H9 (cell line): Measurements from ENCODE around the gene IRF7. TPM values are rescaled to one million over a fixed set of nuclear protein-coding genes. Genes with fewer than 3 reads are reported as not detected.

Source experiments
- DNase-seq: peaks from one replicate; pipeline ENCODE4 v3.0.0-alpha.2; 2017
- H2AFZ ChIP-seq: one replicate; pipeline ENCODE4 v1.6.1; 2013; ENCODE audit warnings: mild to moderate bottlenecking, low read length, control low read depth, moderate library complexity
- H2AK5ac ChIP-seq: 2 replicates; pipeline ENCODE4 v1.6.1; 2013; ENCODE audit warnings: low read length, control low read depth, mixed read lengths; ENCODE audit not compliant: insufficient read length
- H2BK120ac ChIP-seq: one replicate; pipeline ENCODE4 v1.6.1; 2013; ENCODE audit warnings: low read depth, mild to moderate bottlenecking, low read length, control low read depth, inconsistent platforms; ENCODE audit not compliant: poor library complexity, severe bottlenecking
- H2BK12ac ChIP-seq: 2 replicates; pipeline ENCODE4 v1.6.1; 2013; ENCODE audit warnings: low read length, control low read depth, mixed read lengths, low read depth; ENCODE audit not compliant: insufficient read length
- H2BK15ac ChIP-seq: 2 replicates; pipeline ENCODE4 v1.6.1; 2013; ENCODE audit warnings: low read depth, low read length, control low read depth
- H2BK20ac ChIP-seq: one replicate; pipeline ENCODE4 v1.6.1; 2013; ENCODE audit warnings: low read depth, mild to moderate bottlenecking, low read length, control low read depth, inconsistent platforms; ENCODE audit not compliant: poor library complexity, severe bottlenecking
- H2BK5ac ChIP-seq: 2 replicates; pipeline ENCODE4 v1.6.1; 2013; ENCODE audit warnings: low read length, control low read depth, mixed read lengths; ENCODE audit not compliant: insufficient read length
- H3K14ac ChIP-seq: 2 replicates; pipeline ENCODE4 v1.6.1; 2013; ENCODE audit warnings: low read length, control low read depth; ENCODE audit not compliant: insufficient read depth
- H3K18ac ChIP-seq: 2 replicates; pipeline ENCODE4 v1.6.1; 2013; ENCODE audit warnings: low read depth, mild to moderate bottlenecking, mixed read lengths, low read length, control low read depth; ENCODE audit not compliant: insufficient read length
- H3K23ac ChIP-seq: 2 replicates; pipeline ENCODE4 v1.6.1; 2013; ENCODE audit warnings: low read length, control low read depth, mixed read lengths, low read depth; ENCODE audit not compliant: insufficient read length
- H3K23me2 ChIP-seq: 2 replicates; pipeline ENCODE4 v1.6.1; 2013; ENCODE audit warnings: low read depth, mild to moderate bottlenecking, mixed read lengths, low read length, control low read depth; ENCODE audit not compliant: insufficient read length, poor library complexity, severe bottlenecking
- H3K27ac ChIP-seq: 2 replicates; pipeline ENCODE4 v1.5.1; 2013; ENCODE audit warnings: low read length, control low read depth, mixed read lengths, low read depth; ENCODE audit not compliant: insufficient read length
- H3K27me3 ChIP-seq: 2 replicates; pipeline ENCODE4 v1.6.1; 2013; ENCODE audit warnings: low read length, control low read depth, inconsistent platforms; ENCODE audit not compliant: insufficient read depth
- H3K4ac ChIP-seq: 2 replicates; pipeline ENCODE4 v1.6.1; 2013; ENCODE audit warnings: low read depth, mild to moderate bottlenecking, control low read depth, inconsistent platforms, low read length, moderate library complexity
- H3K4me1 ChIP-seq: 2 replicates; pipeline ENCODE4 v1.6.1; 2013; ENCODE audit warnings: low read length, control low read depth, inconsistent platforms; ENCODE audit not compliant: insufficient read depth
- H3K4me2 ChIP-seq: 2 replicates; pipeline ENCODE4 v1.6.1; 2013; ENCODE audit warnings: low read length, control low read depth, mixed read lengths; ENCODE audit not compliant: insufficient read length, insufficient read depth
- H3K56ac ChIP-seq: 2 replicates; pipeline ENCODE4 v1.6.1; 2013; ENCODE audit warnings: low read depth, mild to moderate bottlenecking, mixed read lengths, low read length, control low read depth; ENCODE audit not compliant: insufficient read length
- H3K79me1 ChIP-seq: 2 replicates; pipeline ENCODE4 v1.6.1; 2013; ENCODE audit warnings: low read depth, mild to moderate bottlenecking, moderate library complexity, low read length, control low read depth, inconsistent platforms; ENCODE audit not compliant: insufficient read depth, poor library complexity, severe bottlenecking
- H3K79me2 ChIP-seq: 2 replicates; pipeline ENCODE4 v1.6.1; 2013; ENCODE audit warnings: low read length, control low read depth, inconsistent platforms; ENCODE audit not compliant: insufficient read depth
- H3K9ac ChIP-seq: 2 replicates; pipeline ENCODE4 v1.6.1; 2013; ENCODE audit warnings: low read length, control low read depth, mixed read lengths; ENCODE audit not compliant: insufficient read length; ENCODE audit errors: extremely low read depth
- H3K9me3 ChIP-seq: one replicate; pipeline ENCODE4 v1.6.1; 2013; ENCODE audit warnings: low read depth, low read length, inconsistent platforms; ENCODE audit not compliant: control insufficient read depth
- H3T11ph ChIP-seq: one replicate; pipeline ENCODE4 v1.6.1; 2013; ENCODE audit warnings: mild to moderate bottlenecking, low read length, control low read depth, inconsistent platforms
- H4K20me1 ChIP-seq: one replicate; pipeline ENCODE4 v1.6.1; 2013; ENCODE audit not compliant: control insufficient read depth, insufficient read length, insufficient read depth
- H4K5ac ChIP-seq: 2 replicates; pipeline ENCODE4 v1.6.1; 2013; ENCODE audit warnings: low read depth, mild to moderate bottlenecking, mixed read lengths, low read length, control low read depth; ENCODE audit not compliant: insufficient read length
- H4K8ac ChIP-seq: replicated peaks from 2 replicates; pipeline ENCODE4 v1.6.1; 2013; ENCODE audit warnings: low read length, control low read depth, mixed read lengths, low read depth; ENCODE audit not compliant: insufficient read length
- H4K91ac ChIP-seq: 2 replicates; pipeline ENCODE4 v1.6.1; 2013; ENCODE audit warnings: low read depth, mild to moderate bottlenecking, moderate library complexity, mixed read lengths, low read length, control low read depth; ENCODE audit not compliant: insufficient read length
- H3K27ac Mint-ChIP-seq, 3 experiments: 2 replicates in 2 of 3; 3 replicates in 1 of 3; pipeline ENCODE4 v1.8.0; 2020 to 2021; ENCODE audit warnings: mixed read lengths in 3 of 3, mild to moderate bottlenecking in 1 of 3, moderate library complexity in 1 of 3
- H3K27me3 Mint-ChIP-seq: 2 replicates; pipeline ENCODE4 v1.8.0; 2021; ENCODE audit warnings: low read depth, mild to moderate bottlenecking, moderate library complexity, mixed read lengths
- H3K36me3 Mint-ChIP-seq, 3 experiments: 2 replicates in 2 of 3; 3 replicates in 1 of 3; pipeline ENCODE4 v1.8.0; 2020 to 2021; ENCODE audit warnings: low read depth in 3 of 3, mixed read lengths in 3 of 3; ENCODE audit not compliant: insufficient read depth in 1 of 3
- H3K4me1 Mint-ChIP-seq, 2 experiments: 2 replicates each; pipeline ENCODE4 v1.8.0; 2020; ENCODE audit warnings: mixed read lengths in 2 of 2
- H3K4me3 Mint-ChIP-seq, 2 experiments: 2 replicates in 1 of 2; 3 replicates in 1 of 2; pipeline ENCODE4 v1.8.0; 2020 to 2021; ENCODE audit warnings: mild to moderate bottlenecking in 2 of 2, mixed read lengths in 2 of 2, moderate library complexity in 1 of 2
- H3K9me3 Mint-ChIP-seq, 2 experiments: 2 replicates in 1 of 2; 3 replicates in 1 of 2; pipeline ENCODE4 v1.8.0; 2020; ENCODE audit warnings: mild to moderate bottlenecking in 2 of 2, mixed read lengths in 2 of 2, moderate library complexity in 1 of 2
- WGBS: extraction: QIAGEN DNeasy Blood & Tissue Kit; methylation state at CpG from one replicate; pipeline ENCODE4 v1.1.7; 2013; ENCODE audit warnings: missing lambda C conversion rate, low lambda C conversion rate, mixed read lengths; ENCODE audit not compliant: insufficient read length; ENCODE audit errors: extremely low coverage; 5-methylcytosine and 5-hydroxymethylcytosine counted together
- total RNA-seq: library from RNA; stranded (reverse); gene quantifications from 2 replicates; pipeline ENCODE4 v1.2.1, GENCODE V29; 2021
- TF ChIP-seq, protein P1 (sequence below): fragments of 200-600 bp; sonication (generic); conservative IDR thresholded peaks from 3 replicates; pipeline ENCODE4 v1.8.0; 2021; ENCODE audit warnings: antibody characterized with exemption, mild to moderate bottlenecking

Gene IRF7
- total RNA-seq, 1 experiment from 2014 or later = 9.8 TPM

DNA sequence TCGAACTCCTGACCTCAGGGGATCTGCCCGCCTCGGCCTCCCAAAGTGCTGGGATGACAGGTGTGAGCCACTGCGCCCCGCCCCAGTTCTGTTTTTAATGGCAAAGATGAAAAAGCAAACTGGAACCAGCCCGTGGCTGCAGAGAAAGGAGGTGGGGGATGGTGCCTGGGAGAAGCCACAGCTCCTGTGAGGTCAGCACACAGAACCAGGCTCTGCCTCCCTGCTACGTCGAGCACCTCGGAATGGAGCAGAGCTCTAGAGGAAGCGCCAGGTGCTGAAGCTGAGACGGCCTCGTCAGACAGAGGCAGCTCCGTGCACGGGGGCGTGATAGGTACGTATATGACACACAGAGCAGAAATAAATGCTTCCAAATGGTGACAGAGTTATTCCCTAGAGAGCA is 29.8 kb upstream of the IRF7 start:
- peak overlapping the region in 1 of 3 experiments; percentile 65; a peak in 1 of 7 replicates for H3K27ac Mint-ChIP-seq
- peaks cover 2 to 4% of the 10 kb centered on the region in 2 experiments; a peak in 2 of 4 replicates for H3K4me1 Mint-ChIP-seq
- peaks cover 6 to 48% (median 29%) of the 10 kb centered on the region in 3 experiments for H3K36me3 Mint-ChIP-seq
- no CpG with 5 or more reads among the region's 16 CpGs for WGBS
- no peak overlapping the region for H3K4me2 ChIP-seq
- no peaks in the 10 kb centered on the region for H3K9me3 ChIP-seq
- H4K91ac ChIP-seq = no peak overlapping the region
- H3T11ph ChIP-seq = no peak overlapping the region
- H4K8ac ChIP-seq = no peak overlapping the region
- no peak overlapping the region for H2BK12ac ChIP-seq
- no peak overlapping the region for H2BK15ac ChIP-seq
- H3K9me3 Mint-ChIP-seq = no peaks in the 10 kb centered on the region
- H2BK20ac ChIP-seq = no peak overlapping the region
- no peak overlapping the region for H2AK5ac ChIP-seq
- H3K27me3 ChIP-seq = no peaks in the 10 kb centered on the region
- H3K56ac ChIP-seq = no peak overlapping the region
- H3K14ac ChIP-seq = no peak overlapping the region
- TF ChIP-seq, protein P1, sequence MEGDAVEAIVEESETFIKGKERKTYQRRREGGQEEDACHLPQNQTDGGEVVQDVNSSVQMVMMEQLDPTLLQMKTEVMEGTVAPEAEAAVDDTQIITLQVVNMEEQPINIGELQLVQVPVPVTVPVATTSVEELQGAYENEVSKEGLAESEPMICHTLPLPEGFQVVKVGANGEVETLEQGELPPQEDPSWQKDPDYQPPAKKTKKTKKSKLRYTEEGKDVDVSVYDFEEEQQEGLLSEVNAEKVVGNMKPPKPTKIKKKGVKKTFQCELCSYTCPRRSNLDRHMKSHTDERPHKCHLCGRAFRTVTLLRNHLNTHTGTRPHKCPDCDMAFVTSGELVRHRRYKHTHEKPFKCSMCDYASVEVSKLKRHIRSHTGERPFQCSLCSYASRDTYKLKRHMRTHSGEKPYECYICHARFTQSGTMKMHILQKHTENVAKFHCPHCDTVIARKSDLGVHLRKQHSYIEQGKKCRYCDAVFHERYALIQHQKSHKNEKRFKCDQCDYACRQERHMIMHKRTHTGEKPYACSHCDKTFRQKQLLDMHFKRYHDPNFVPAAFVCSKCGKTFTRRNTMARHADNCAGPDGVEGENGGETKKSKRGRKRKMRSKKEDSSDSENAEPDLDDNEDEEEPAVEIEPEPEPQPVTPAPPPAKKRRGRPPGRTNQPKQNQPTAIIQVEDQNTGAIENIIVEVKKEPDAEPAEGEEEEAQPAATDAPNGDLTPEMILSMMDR = no peak
- no peak for DNase-seq
- H2AFZ ChIP-seq = no peak overlapping the region
- H3K4me3 Mint-ChIP-seq = no peak overlapping the region; a peak in 1 of 5 replicates
- no peak overlapping the region for H3K9ac ChIP-seq
- no peak overlapping the region for H2BK5ac ChIP-seq
- H3K23ac ChIP-seq = no peak overlapping the region
- H3K79me1 ChIP-seq = no peaks in the 10 kb centered on the region
- no peak overlapping the region for H2BK120ac ChIP-seq
- no peak overlapping the region for H3K18ac ChIP-seq
- no peaks in the 10 kb centered on the region; the same call in 1 of the 2 replicates for H3K27me3 Mint-ChIP-seq
- no peak overlapping the region for H3K27ac ChIP-seq
- no peaks in the 10 kb centered on the region for H3K79me2 ChIP-seq
- no peak overlapping the region for H3K4ac ChIP-seq
- H3K4me1 ChIP-seq = no peaks in the 10 kb centered on the region
- no peaks in the 10 kb centered on the region for H3K23me2 ChIP-seq
- no peak overlapping the region for H4K5ac ChIP-seq
- no peaks in the 10 kb centered on the region for H4K20me1 ChIP-seq
